Neural cell (in vitro differentiated cells): ENCODE results near the gene NRARP.

Experiments
- EP300 ChIP-seq: fragments of 450-650 bp; conservative IDR thresholded peaks from 2 replicates; pipeline ENCODE4 v1.6.1; 2014; ENCODE audit warnings: antibody characterized with exemption, mild to moderate bottlenecking, moderate library complexity; ENCODE audit not compliant: poor library complexity, severe bottlenecking
- EZH2 ChIP-seq: fragments of 200-600, 300-800 bp; shearing (Covaris generic), sonication (generic); IDR thresholded peaks from 2 replicates; pipeline ENCODE4 v1.6.1; 2014; ENCODE audit warnings: antibody characterized with exemption, low read length, borderline replicate concordance, mild to moderate bottlenecking; ENCODE audit not compliant: insufficient read depth, poor library complexity, severe bottlenecking
- MXI1 ChIP-seq: fragments of 450-650 bp; conservative IDR thresholded peaks from 2 replicates; pipeline ENCODE4 v1.6.1; 2014; ENCODE audit warnings: antibody characterized with exemption, mild to moderate bottlenecking; ENCODE audit not compliant: poor library complexity, severe bottlenecking
- POLR2AphosphoS5 ChIP-seq: IDR thresholded peaks from 2 replicates; pipeline ENCODE4 v1.6.1; 2012
- TAF1 ChIP-seq: IDR thresholded peaks from 2 replicates; pipeline ENCODE4 v1.6.1; 2012; ENCODE audit warnings: low read depth
- TF ChIP-seq, protein P1 (sequence below): fragments of 450-650 bp; IDR thresholded peaks from 2 replicates; pipeline ENCODE4 v1.5.1; 2014; ENCODE audit warnings: antibody characterized with exemption, mild to moderate bottlenecking, moderate library complexity; ENCODE audit not compliant: poor library complexity, severe bottlenecking
- TF ChIP-seq, protein P2 (sequence below): IDR thresholded peaks from 2 replicates; pipeline ENCODE4 v1.6.1; 2012; ENCODE audit warnings: borderline replicate concordance

DNA sequence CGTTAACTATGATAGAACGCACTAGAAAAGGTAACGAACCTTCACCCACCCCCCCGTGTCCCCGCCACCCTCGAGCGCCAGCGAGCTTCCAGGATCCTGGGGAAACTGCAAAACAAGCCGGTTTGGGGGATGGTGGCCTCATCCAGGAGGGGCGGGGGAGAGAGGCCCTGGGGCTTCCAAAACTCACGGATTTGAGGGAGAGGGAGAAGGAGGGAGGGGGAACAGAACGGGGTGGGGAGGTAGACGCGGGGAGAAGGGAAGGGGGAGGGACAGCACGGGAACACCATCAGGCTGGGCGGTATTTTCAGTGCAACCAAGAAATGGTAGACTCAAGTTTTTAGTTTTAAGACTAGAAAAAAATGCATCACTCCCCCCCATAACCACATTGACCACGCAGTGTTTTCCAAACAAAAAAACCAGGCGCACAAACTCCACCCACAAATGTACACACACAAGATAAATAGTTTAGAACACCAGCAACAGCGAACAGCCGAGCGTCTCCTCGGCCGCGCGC, 1.4 kb downstream of the NRARP start:
- TF ChIP-seq EZH2 = no peak
- TF ChIP-seq EP300 = no peak
- TF ChIP-seq, protein P1, sequence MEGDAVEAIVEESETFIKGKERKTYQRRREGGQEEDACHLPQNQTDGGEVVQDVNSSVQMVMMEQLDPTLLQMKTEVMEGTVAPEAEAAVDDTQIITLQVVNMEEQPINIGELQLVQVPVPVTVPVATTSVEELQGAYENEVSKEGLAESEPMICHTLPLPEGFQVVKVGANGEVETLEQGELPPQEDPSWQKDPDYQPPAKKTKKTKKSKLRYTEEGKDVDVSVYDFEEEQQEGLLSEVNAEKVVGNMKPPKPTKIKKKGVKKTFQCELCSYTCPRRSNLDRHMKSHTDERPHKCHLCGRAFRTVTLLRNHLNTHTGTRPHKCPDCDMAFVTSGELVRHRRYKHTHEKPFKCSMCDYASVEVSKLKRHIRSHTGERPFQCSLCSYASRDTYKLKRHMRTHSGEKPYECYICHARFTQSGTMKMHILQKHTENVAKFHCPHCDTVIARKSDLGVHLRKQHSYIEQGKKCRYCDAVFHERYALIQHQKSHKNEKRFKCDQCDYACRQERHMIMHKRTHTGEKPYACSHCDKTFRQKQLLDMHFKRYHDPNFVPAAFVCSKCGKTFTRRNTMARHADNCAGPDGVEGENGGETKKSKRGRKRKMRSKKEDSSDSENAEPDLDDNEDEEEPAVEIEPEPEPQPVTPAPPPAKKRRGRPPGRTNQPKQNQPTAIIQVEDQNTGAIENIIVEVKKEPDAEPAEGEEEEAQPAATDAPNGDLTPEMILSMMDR = no peak
- no peak for TF ChIP-seq POLR2AphosphoS5
- TF ChIP-seq TAF1 = no peak
- TF ChIP-seq MXI1 = no peak
- TF ChIP-seq, protein P2, sequence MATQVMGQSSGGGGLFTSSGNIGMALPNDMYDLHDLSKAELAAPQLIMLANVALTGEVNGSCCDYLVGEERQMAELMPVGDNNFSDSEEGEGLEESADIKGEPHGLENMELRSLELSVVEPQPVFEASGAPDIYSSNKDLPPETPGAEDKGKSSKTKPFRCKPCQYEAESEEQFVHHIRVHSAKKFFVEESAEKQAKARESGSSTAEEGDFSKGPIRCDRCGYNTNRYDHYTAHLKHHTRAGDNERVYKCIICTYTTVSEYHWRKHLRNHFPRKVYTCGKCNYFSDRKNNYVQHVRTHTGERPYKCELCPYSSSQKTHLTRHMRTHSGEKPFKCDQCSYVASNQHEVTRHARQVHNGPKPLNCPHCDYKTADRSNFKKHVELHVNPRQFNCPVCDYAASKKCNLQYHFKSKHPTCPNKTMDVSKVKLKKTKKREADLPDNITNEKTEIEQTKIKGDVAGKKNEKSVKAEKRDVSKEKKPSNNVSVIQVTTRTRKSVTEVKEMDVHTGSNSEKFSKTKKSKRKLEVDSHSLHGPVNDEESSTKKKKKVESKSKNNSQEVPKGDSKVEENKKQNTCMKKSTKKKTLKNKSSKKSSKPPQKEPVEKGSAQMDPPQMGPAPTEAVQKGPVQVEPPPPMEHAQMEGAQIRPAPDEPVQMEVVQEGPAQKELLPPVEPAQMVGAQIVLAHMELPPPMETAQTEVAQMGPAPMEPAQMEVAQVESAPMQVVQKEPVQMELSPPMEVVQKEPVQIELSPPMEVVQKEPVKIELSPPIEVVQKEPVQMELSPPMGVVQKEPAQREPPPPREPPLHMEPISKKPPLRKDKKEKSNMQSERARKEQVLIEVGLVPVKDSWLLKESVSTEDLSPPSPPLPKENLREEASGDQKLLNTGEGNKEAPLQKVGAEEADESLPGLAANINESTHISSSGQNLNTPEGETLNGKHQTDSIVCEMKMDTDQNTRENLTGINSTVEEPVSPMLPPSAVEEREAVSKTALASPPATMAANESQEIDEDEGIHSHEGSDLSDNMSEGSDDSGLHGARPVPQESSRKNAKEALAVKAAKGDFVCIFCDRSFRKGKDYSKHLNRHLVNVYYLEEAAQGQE = no peak
